Measurements from ENCODE around the gene CES3.

Gene CES3

GRCh38 chr16:66958857-66959703 is 2.0 kb upstream of the CES3 start:
- no peak overlapping the region for H3K4ac ChIP-seq (ENCODE audit: low read depth, low read length)
- no peaks in the 10 kb centered on the region for H3K27me3 ChIP-seq (ENCODE audit: insufficient read depth, low read length, poor library complexity)
- no peak overlapping the region for H3K27ac ChIP-seq (ENCODE audit: low read depth, low read length)
- no peaks in the 10 kb centered on the region for H3K79me1 ChIP-seq (ENCODE audit: low read length)
- H2BK5ac ChIP-seq (ENCODE audit: low read length): no peak overlapping the region
- H2AK5ac ChIP-seq (ENCODE audit: low read length): no peak overlapping the region
- DNase-seq: no peak
- no peaks in the 10 kb centered on the region for H3K79me2 ChIP-seq (ENCODE audit: control insufficient read depth, insufficient read depth, low read length)
- no peak overlapping the region for H3K23ac ChIP-seq (ENCODE audit: low read length)
- H4K8ac ChIP-seq (ENCODE audit: low read depth, low read length): no peak overlapping the region
- no peak overlapping the region for H3K56ac ChIP-seq (ENCODE audit: low read length)
- H4K5ac ChIP-seq (ENCODE audit: low read length): no peak overlapping the region
- no peaks in the 10 kb centered on the region for H3K4me1 ChIP-seq (ENCODE audit: control insufficient read depth, low read depth, low read length)
- no peaks in the 10 kb centered on the region for H3K36me3 ChIP-seq (ENCODE audit: control insufficient read depth, insufficient read depth, low read length)
- no peak overlapping the region for H3K4me3 ChIP-seq (ENCODE audit: low read length)
- H2BK120ac ChIP-seq (ENCODE audit: low read depth, low read length): no peak overlapping the region
- WGBS (ENCODE audit: extremely low coverage, insufficient coverage, low lambda C conversion rate): no CpG with 5 or more reads among the region's 7 CpGs
- H3K4me2 ChIP-seq (ENCODE audit: low read length): no peak overlapping the region
- H3K9ac ChIP-seq (ENCODE audit: low read length): no peak overlapping the region
- no peak overlapping the region for H3K18ac ChIP-seq (ENCODE audit: low read length)
- H2BK15ac ChIP-seq (replicated peaks; ENCODE audit: low read depth): no peak overlapping the region

GRCh38 chr16:66959704-66960161 is 1.3 kb upstream of the CES3 start:
- Histone ChIP-seq H3K79me2 (ENCODE audit: control insufficient read depth, insufficient read depth, low read length) (no peaks in the 10 kb centered on the region), H3K56ac (ENCODE audit: low read length) (no peak overlapping the region), H3K4me3 (ENCODE audit: low read length) (no peak overlapping the region), H3K27ac (ENCODE audit: low read depth, low read length) (no peak overlapping the region), H2AK5ac (ENCODE audit: low read length) (no peak overlapping the region), H3K79me1 (ENCODE audit: low read length) (no peaks in the 10 kb centered on the region), H3K4me2 (ENCODE audit: low read length) (no peak overlapping the region), H3K4ac (ENCODE audit: low read depth, low read length) (no peak overlapping the region), H4K8ac (ENCODE audit: low read depth, low read length) (no peak overlapping the region), H3K27me3 (ENCODE audit: insufficient read depth, low read length, poor library complexity) (no peaks in the 10 kb centered on the region), H2BK15ac (replicated peaks; ENCODE audit: low read depth) (no peak overlapping the region), H2BK120ac (ENCODE audit: low read depth, low read length) (no peak overlapping the region), H4K5ac (ENCODE audit: low read length) (no peak overlapping the region), H3K4me1 (ENCODE audit: control insufficient read depth, low read depth, low read length) (no peaks in the 10 kb centered on the region), H3K36me3 (ENCODE audit: control insufficient read depth, insufficient read depth, low read length) (no peaks in the 10 kb centered on the region), H3K9ac (ENCODE audit: low read length) (no peak overlapping the region), H2BK5ac (ENCODE audit: low read length) (no peak overlapping the region), H3K18ac (ENCODE audit: low read length) (no peak overlapping the region), H3K23ac (ENCODE audit: low read length) (no peak overlapping the region)
- WGBS (ENCODE audit: extremely low coverage, insufficient coverage, low lambda C conversion rate): no CpG with 5 or more reads among the region's 5 CpGs
- no peak for DNase-seq

GRCh38 chr16:66960270-66960669 is 796 bp upstream of the CES3 start:
- no peak overlapping the region for H3K23ac ChIP-seq (ENCODE audit: low read length)
- no peak for DNase-seq
- WGBS (ENCODE audit: extremely low coverage, insufficient coverage, low lambda C conversion rate): no CpG with 5 or more reads among the region's 1 CpG
- H3K79me1 ChIP-seq (ENCODE audit: low read length): no peaks in the 10 kb centered on the region
- H3K79me2 ChIP-seq (ENCODE audit: control insufficient read depth, insufficient read depth, low read length): no peaks in the 10 kb centered on the region
- no peak overlapping the region for H4K8ac ChIP-seq (ENCODE audit: low read depth, low read length)
- H3K36me3 ChIP-seq (ENCODE audit: control insufficient read depth, insufficient read depth, low read length): no peaks in the 10 kb centered on the region
- no peak overlapping the region for H4K5ac ChIP-seq (ENCODE audit: low read length)
- H3K4ac ChIP-seq (ENCODE audit: low read depth, low read length): no peak overlapping the region
- no peak overlapping the region for H2BK15ac ChIP-seq (replicated peaks; ENCODE audit: low read depth)
- H3K4me1 ChIP-seq (ENCODE audit: control insufficient read depth, low read depth, low read length): no peaks in the 10 kb centered on the region
- no peak overlapping the region for H2BK5ac ChIP-seq (ENCODE audit: low read length)
- no peak overlapping the region for H3K18ac ChIP-seq (ENCODE audit: low read length)
- no peak overlapping the region for H3K56ac ChIP-seq (ENCODE audit: low read length)
- H2BK120ac ChIP-seq (ENCODE audit: low read depth, low read length): no peak overlapping the region
- H3K27me3 ChIP-seq (ENCODE audit: insufficient read depth, low read length, poor library complexity): no peaks in the 10 kb centered on the region
- no peak overlapping the region for H2AK5ac ChIP-seq (ENCODE audit: low read length)
- no peak overlapping the region for H3K9ac ChIP-seq (ENCODE audit: low read length)
- H3K4me3 ChIP-seq (ENCODE audit: low read length): no peak overlapping the region
- no peak overlapping the region for H3K27ac ChIP-seq (ENCODE audit: low read depth, low read length)
- H3K4me2 ChIP-seq (ENCODE audit: low read length): no peak overlapping the region

GRCh38 chr16:66961914-66962313 is 848 bp downstream of the CES3 start:
- Histone ChIP-seq H3K4me3 (ENCODE audit: low read length) (no peak overlapping the region), H3K4me2 (ENCODE audit: low read length) (no peak overlapping the region), H3K27me3 (ENCODE audit: insufficient read depth, low read length, poor library complexity) (no peaks in the 10 kb centered on the region), H3K23ac (ENCODE audit: low read length) (no peak overlapping the region), H3K79me2 (ENCODE audit: control insufficient read depth, insufficient read depth, low read length) (no peaks in the 10 kb centered on the region), H3K9ac (ENCODE audit: low read length) (no peak overlapping the region), H3K56ac (ENCODE audit: low read length) (no peak overlapping the region), H2BK120ac (ENCODE audit: low read depth, low read length) (no peak overlapping the region), H4K5ac (ENCODE audit: low read length) (no peak overlapping the region), H3K36me3 (ENCODE audit: control insufficient read depth, insufficient read depth, low read length) (no peaks in the 10 kb centered on the region), H2BK5ac (ENCODE audit: low read length) (no peak overlapping the region), H3K79me1 (ENCODE audit: low read length) (no peaks in the 10 kb centered on the region), H3K27ac (ENCODE audit: low read depth, low read length) (no peak overlapping the region), H2BK15ac (replicated peaks; ENCODE audit: low read depth) (no peak overlapping the region), H3K4me1 (ENCODE audit: control insufficient read depth, low read depth, low read length) (no peaks in the 10 kb centered on the region), H2AK5ac (ENCODE audit: low read length) (no peak overlapping the region), H3K4ac (ENCODE audit: low read depth, low read length) (no peak overlapping the region), H4K8ac (ENCODE audit: low read depth, low read length) (no peak overlapping the region), H3K18ac (ENCODE audit: low read length) (no peak overlapping the region)
- no peak for DNase-seq
- WGBS (ENCODE audit: extremely low coverage, insufficient coverage, low lambda C conversion rate): no CpG with 5 or more reads among the region's 5 CpGs

- Histone ChIP-seq H3K9ac (ENCODE audit: low read length) (no peak overlapping the region), H3K23ac (ENCODE audit: low read length) (no peak overlapping the region)
- no CpG with 5 or more reads among the region's 6 CpGs for WGBS (ENCODE audit: extremely low coverage, insufficient coverage, low lambda C conversion rate)
Observed at GRCh38 chr16:66964049-66964448, 3.0 kb downstream of the CES3 start.

GRCh38 chr16:66968847-66969246 is 7.8 kb downstream of the CES3 start:
- Histone ChIP-seq H4K5ac (ENCODE audit: low read length) (no peak overlapping the region), H3K36me3 (ENCODE audit: control insufficient read depth, insufficient read depth, low read length) (no peaks in the 10 kb centered on the region), H3K79me2 (ENCODE audit: control insufficient read depth, insufficient read depth, low read length) (no peaks in the 10 kb centered on the region), H3K18ac (ENCODE audit: low read length) (no peak overlapping the region), H3K79me1 (ENCODE audit: low read length) (no peaks in the 10 kb centered on the region), H2AK5ac (ENCODE audit: low read length) (no peak overlapping the region), H3K27ac (ENCODE audit: low read depth, low read length) (no peak overlapping the region), H3K4ac (ENCODE audit: low read depth, low read length) (no peak overlapping the region), H3K27me3 (ENCODE audit: insufficient read depth, low read length, poor library complexity) (no peaks in the 10 kb centered on the region), H2BK5ac (ENCODE audit: low read length) (no peak overlapping the region), H3K23ac (ENCODE audit: low read length) (no peak overlapping the region), H3K9ac (ENCODE audit: low read length) (no peak overlapping the region), H4K8ac (ENCODE audit: low read depth, low read length) (no peak overlapping the region), H2BK120ac (ENCODE audit: low read depth, low read length) (no peak overlapping the region), H3K4me3 (ENCODE audit: low read length) (no peak overlapping the region), H3K4me1 (ENCODE audit: control insufficient read depth, low read depth, low read length) (no peaks in the 10 kb centered on the region), H2BK15ac (replicated peaks; ENCODE audit: low read depth) (no peak overlapping the region), H3K56ac (ENCODE audit: low read length) (no peak overlapping the region), H3K4me2 (ENCODE audit: low read length) (no peak overlapping the region)
- WGBS (ENCODE audit: extremely low coverage, insufficient coverage, low lambda C conversion rate): no CpG with 5 or more reads among the region's 5 CpGs
- DNase-seq: no peak

More at GRCh38 chr16:66964049-66964448, 3.0 kb downstream of the CES3 start:
- Histone ChIP-seq H3K4ac (ENCODE audit: low read depth, low read length) (no peak overlapping the region), H3K56ac (ENCODE audit: low read length) (no peak overlapping the region), H3K79me2 (ENCODE audit: control insufficient read depth, insufficient read depth, low read length) (no peaks in the 10 kb centered on the region), H3K18ac (ENCODE audit: low read length) (no peak overlapping the region), H2BK5ac (ENCODE audit: low read length) (no peak overlapping the region), H3K79me1 (ENCODE audit: low read length) (no peaks in the 10 kb centered on the region), H3K27ac (ENCODE audit: low read depth, low read length) (no peak overlapping the region), H3K4me3 (ENCODE audit: low read length) (no peak overlapping the region), H4K5ac (ENCODE audit: low read length) (no peak overlapping the region), H3K4me2 (ENCODE audit: low read length) (no peak overlapping the region), H3K4me1 (ENCODE audit: control insufficient read depth, low read depth, low read length) (no peaks in the 10 kb centered on the region), H2BK120ac (ENCODE audit: low read depth, low read length) (no peak overlapping the region), H4K8ac (ENCODE audit: low read depth, low read length) (no peak overlapping the region), H2AK5ac (ENCODE audit: low read length) (no peak overlapping the region), H3K27me3 (ENCODE audit: insufficient read depth, low read length, poor library complexity) (no peaks in the 10 kb centered on the region), H3K36me3 (ENCODE audit: control insufficient read depth, insufficient read depth, low read length) (no peaks in the 10 kb centered on the region), H2BK15ac (replicated peaks; ENCODE audit: low read depth) (no peak overlapping the region)
- no peak for DNase-seq

Measured in mesendoderm (in vitro differentiated cells).